ENCODE measurements around the gene URI1. TPM values are rescaled to one million over a fixed set of nuclear protein-coding genes. Genes with fewer than 3 reads are reported as not detected.

URI1 gene
- total RNA-seq, 1 donor from 2014 or later = 64.3 TPM

DNA sequence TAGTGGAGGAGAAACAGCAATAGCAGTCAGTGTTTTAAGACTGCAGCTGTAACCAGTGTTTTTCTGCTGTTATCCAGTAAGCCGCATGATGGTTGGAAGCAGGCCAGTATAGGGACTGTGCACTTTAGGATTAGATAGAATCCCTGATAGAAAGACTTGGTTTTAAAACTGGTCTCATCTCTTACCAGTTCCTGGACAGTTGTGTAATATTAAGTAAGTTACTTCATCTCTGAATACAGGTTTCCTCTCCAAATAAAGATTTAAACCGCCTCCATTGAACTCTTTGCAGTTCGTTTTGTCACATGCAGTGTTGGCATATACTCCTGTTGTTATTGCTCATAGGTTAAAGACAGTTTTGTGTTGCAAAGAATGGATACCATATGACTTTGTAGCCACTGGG, 25.6 kb downstream of the URI1 start:
- H3K27me3 Mint-ChIP-seq = no peaks in the 10 kb centered on the region
- H3K27ac Mint-ChIP-seq = no peak overlapping the region
- DNase-seq = no peak
- H3K9me3 Mint-ChIP-seq = no peaks in the 10 kb centered on the region
- peaks cover 3% of the 10 kb centered on the region for H3K36me3 Mint-ChIP-seq (ENCODE audit: low read depth)
- peaks cover 39% of the 10 kb centered on the region for H3K4me1 Mint-ChIP-seq
- H3K4me3 Mint-ChIP-seq = no peak overlapping the region
- intact Hi-C loops (cut with micrococcal nuclease) = no loop called here

DNA sequence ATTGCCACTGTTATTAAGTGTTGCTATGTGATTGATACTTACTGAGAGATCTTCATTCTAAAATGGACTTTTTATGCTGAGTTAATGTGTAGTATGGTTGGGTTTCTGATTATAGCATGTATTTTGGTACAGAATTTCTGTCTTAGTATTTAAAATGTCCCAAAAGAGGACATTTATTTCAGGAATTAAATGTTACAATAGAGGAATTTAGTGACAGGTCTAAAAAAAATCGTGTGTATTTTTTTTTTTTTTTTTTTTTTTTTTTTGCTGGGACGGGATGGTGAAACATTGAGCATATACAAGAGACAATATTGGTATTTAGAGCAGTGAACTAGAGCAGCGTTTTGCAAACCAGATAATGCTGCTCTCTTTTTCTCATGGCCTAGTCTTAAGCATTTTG, 27.9 kb downstream of the URI1 start:
- intact Hi-C loops (cut with micrococcal nuclease) = no loop called here
- peaks cover 28% of the 10 kb centered on the region for H3K4me1 Mint-ChIP-seq
- H3K4me3 Mint-ChIP-seq = no peak overlapping the region
- H3K27me3 Mint-ChIP-seq = no peaks in the 10 kb centered on the region
- peaks cover 5% of the 10 kb centered on the region for H3K36me3 Mint-ChIP-seq (ENCODE audit: low read depth)
- DNase-seq = no peak
- no peak overlapping the region for H3K27ac Mint-ChIP-seq
- H3K9me3 Mint-ChIP-seq = no peaks in the 10 kb centered on the region

DNA sequence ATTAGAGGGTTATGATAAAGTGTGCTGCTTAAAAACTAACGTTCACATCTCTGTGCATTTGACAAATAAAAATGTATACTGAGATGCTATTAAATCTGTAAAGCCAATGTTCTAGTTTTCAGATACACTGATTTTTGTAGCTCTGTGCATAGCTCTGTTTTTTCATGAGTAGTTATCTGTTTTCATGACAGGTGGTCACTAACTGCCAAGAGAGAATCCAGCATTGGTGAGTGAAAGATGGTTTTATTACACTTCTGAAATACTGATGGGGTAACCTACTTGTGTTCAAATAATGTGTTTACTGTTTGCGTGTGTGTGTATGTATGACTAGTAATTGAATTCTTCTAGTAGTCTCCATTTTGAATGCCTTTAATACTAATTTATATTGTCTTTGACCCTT, 29.0 kb downstream of the URI1 start:
- Mint-ChIP-seq H3K4me3 (no peak overlapping the region), H3K36me3 (ENCODE audit: low read depth) (peaks cover 5% of the 10 kb centered on the region), H3K27me3 (no peaks in the 10 kb centered on the region), H3K4me1 (peaks cover 26% of the 10 kb centered on the region), H3K9me3 (no peaks in the 10 kb centered on the region), H3K27ac (no peak overlapping the region)
- no peak for DNase-seq
- intact Hi-C loops (cut with micrococcal nuclease) = no loop called here

DNA sequence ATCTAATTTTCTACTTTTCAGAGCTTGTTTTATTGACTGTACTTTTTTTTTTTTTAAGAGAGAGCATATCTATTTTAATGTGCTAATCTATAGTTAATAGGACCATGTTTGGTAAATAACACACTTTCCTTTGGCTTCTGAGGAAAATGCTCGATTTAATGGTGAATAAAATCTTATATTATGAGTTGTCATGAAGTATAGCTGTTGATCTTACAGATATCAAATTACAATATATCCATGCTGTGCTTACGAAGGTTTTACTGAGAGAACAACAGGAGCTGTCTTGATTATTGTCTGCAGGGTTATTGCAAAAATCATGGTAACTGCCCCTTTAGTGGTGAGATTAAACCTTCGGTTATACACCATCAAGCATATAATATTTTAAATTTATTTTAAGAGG, 29.6 kb downstream of the URI1 start:
- Mint-ChIP-seq H3K4me1 (peaks cover 26% of the 10 kb centered on the region), H3K4me3 (no peak overlapping the region), H3K9me3 (no peaks in the 10 kb centered on the region), H3K36me3 (ENCODE audit: low read depth) (peaks cover 8% of the 10 kb centered on the region), H3K27me3 (no peaks in the 10 kb centered on the region), H3K27ac (no peak overlapping the region)
- intact Hi-C loops (cut with micrococcal nuclease) = no loop called here
- no peak for DNase-seq

DNA sequence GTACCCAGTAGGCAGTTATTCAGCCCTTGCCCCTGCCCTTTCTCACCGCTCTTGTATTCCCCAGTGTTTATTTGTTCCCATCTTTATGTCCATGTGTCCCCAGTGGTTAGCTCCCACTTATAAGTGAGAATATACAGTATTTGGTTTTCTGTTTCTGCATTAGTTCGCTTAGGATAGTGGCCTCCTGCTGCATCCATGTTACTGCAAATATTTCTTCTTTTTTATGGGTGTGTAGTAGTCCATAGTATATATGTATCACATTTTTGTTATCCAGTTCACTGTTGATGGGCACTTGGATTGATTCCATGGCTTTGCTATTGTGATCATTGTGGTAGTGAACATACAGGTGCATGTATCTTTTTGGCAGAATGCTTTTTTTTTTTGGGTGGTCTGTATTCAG, 32.7 kb downstream of the URI1 start:
- Mint-ChIP-seq H3K36me3 (ENCODE audit: low read depth) (peaks cover 5% of the 10 kb centered on the region), H3K4me3 (no peak overlapping the region), H3K27me3 (no peaks in the 10 kb centered on the region), H3K4me1 (peaks cover 18% of the 10 kb centered on the region), H3K9me3 (no peaks in the 10 kb centered on the region), H3K27ac (no peak overlapping the region)
- DNase-seq = no peak
- intact Hi-C loops (cut with micrococcal nuclease) = no loop called here

DNA sequence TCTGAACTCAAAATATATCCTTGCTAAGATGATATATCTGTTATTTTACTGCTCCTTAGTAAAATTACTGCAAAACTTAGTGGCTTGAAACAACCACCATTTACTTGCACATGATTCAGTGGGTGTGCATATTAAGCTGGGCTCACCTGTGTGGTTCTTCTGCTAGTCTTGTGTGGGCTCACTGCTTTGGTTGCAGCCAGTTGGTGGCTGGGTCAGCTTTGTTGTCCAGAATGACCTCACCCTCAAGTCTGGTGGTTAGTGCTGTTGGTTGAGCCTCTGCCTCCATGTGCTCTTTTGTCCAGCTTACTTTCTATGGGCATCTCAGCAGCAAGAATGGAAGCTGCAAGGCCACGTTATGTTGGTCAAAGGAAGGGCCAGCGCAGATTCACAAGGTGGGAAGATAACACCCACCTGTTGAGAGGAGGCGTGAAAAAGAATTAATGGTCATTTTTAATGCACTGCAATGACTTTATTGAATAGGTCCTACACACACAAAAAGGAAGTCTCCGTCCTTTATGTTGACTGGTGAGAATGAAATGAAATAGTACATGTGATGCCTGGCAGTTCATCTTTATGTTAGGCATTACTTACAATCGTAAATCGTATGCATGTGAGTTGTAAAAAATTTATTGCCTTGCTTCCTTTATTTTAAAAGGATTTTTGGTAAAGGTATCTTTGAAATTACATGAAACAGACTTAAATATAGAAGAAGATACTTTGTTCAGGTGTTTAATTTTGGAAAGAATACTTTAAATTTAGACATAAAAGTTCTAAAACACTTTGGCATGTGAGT, 34.3 kb downstream of the URI1 start:
- intact Hi-C loops (cut with micrococcal nuclease) = no loop called here
- H3K4me1 Mint-ChIP-seq = peaks cover 20% of the 10 kb centered on the region
- no peak overlapping the region for H3K27ac Mint-ChIP-seq
- DNase-seq = no peak
- H3K9me3 Mint-ChIP-seq = no peaks in the 10 kb centered on the region
- no peaks in the 10 kb centered on the region for H3K27me3 Mint-ChIP-seq
- peaks cover 10% of the 10 kb centered on the region for H3K36me3 Mint-ChIP-seq (ENCODE audit: low read depth)
- H3K4me3 Mint-ChIP-seq = no peak overlapping the region

DNA sequence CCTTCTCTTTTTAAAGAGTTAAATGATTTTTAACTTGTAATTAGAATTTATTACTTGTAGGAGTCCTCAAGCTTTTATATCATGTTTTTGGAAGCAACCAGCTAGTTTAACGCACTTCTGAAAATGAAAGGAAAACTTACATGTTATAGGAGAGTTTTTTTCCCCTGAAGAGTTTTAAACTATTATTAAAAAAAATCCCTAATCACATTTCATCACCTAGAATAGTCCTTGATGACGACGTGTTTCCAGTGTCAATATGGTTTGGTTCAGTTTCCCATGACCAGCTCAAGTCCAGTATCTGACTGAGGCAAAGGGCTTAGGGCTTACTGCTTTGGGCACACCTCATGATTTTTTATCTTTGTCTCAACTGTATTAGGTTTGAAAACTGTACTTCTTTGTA, 36.0 kb downstream of the URI1 start:
- Mint-ChIP-seq H3K27ac (no peak overlapping the region), H3K27me3 (no peaks in the 10 kb centered on the region), H3K9me3 (no peaks in the 10 kb centered on the region), H3K36me3 (ENCODE audit: low read depth) (peaks cover 11% of the 10 kb centered on the region), H3K4me3 (peak overlapping the region; percentile 21), H3K4me1 (peaks cover 18% of the 10 kb centered on the region)
- intact Hi-C loops (cut with micrococcal nuclease) = no loop called here
- DNase-seq = no peak

DNA sequence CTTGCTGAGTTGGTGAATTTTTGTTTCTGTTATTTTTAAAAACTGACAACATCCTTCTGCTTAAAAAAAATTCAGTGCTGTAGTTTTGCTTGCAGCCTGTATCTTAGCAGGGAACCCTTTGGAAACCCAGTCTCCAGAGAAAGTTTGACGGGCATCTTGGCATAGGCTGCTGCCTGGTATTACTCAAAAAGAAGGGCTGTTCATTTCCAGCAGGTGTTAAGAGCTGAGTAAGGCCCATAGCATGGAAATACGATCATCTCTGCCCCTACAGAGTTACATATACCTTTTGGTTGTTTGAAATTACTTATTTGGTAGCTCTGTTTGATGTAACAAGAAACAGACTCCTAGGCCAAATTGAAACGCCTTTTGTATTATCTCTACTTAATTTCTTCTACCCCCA, 41.5 kb downstream of the URI1 start:
- no peak for DNase-seq
- intact Hi-C loops (cut with micrococcal nuclease) = no loop called here
- Mint-ChIP-seq H3K9me3 (no peaks in the 10 kb centered on the region), H3K27ac (no peak overlapping the region), H3K4me1 (peaks cover 9% of the 10 kb centered on the region), H3K36me3 (ENCODE audit: low read depth) (peaks cover 29% of the 10 kb centered on the region), H3K4me3 (no peak overlapping the region), H3K27me3 (no peaks in the 10 kb centered on the region)

DNA sequence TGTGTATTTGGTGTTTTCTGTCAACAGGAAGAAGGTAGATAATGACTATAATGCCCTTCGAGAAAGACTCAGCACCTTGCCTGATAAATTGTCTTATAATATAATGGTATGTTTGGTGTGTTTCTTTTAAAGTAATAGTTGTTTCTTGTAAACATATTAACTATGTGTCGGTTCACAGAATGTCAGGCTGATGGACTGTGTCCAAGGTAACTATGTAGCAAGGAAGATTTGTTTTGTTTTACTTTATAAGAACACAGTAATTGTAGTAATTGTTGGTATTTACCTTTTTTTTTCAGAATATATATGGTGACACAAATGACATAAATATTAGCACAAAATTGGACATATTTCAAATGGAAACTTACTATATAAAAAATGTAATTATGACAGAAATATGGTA, 43.2 kb downstream of the URI1 start:
- Mint-ChIP-seq H3K4me3 (no peak overlapping the region), H3K27ac (no peak overlapping the region), H3K9me3 (no peaks in the 10 kb centered on the region), H3K36me3 (ENCODE audit: low read depth) (peaks cover 38% of the 10 kb centered on the region), H3K27me3 (no peaks in the 10 kb centered on the region), H3K4me1 (peaks cover 9% of the 10 kb centered on the region)
- DNase-seq = no peak
- intact Hi-C loops (cut with micrococcal nuclease) = no loop called here

DNA sequence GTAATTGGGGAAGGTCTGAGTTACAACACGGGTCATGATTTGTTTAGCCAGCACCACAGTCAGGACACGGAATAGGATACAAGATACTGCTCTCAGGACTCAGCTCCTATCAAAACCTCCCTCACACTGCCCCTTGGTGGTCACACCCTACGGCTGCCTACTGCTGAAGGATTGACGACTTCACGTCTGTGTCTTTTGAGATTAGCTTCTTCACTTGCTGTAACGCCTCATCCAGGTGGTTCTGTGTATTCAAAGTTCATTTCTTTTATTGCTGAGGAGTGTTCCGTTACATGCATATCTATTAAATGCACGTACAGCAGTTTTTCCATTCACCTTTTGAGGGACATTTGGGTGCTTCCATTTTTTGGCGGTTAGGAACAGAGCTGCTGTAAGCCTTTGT, 46.3 kb downstream of the URI1 start:
- intact Hi-C loops (cut with micrococcal nuclease) = no loop called here
- H3K4me3 Mint-ChIP-seq = no peak overlapping the region
- no peaks in the 10 kb centered on the region for H3K27me3 Mint-ChIP-seq
- peaks cover 5% of the 10 kb centered on the region for H3K4me1 Mint-ChIP-seq
- DNase-seq = no peak
- H3K27ac Mint-ChIP-seq = no peak overlapping the region
- peaks cover 57% of the 10 kb centered on the region for H3K36me3 Mint-ChIP-seq (ENCODE audit: low read depth)
- peaks cover 9% of the 10 kb centered on the region for H3K9me3 Mint-ChIP-seq

DNA sequence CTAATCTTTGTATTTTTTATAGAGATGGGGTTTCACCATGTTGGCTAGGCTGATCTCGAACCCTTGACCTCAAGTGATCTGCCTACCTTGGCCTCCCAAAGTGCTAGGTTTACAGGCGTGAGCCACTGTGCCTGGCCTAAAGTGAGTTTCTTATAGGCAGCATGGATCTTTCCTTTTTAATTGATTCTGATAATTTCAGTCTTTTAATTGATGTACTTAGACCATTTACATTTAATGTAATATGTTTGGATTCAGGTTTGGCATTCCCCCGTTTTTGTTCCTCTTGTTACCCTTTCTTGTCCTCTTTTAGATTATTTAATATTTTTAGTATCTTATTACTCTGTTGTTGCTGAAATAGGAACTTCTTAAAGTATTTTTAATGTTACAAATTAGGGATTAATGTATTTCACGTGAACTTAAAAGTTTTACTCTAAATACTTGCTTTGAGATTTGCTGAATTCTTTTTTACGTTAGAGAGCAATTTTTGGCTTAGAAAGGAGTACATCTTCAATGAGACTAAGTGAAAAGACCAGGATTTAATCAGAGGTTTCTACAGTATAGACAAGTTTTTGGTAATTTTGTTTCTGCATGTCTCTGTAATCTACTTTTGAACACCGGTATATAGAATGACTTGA, 50.3 kb downstream of the URI1 start:
- H3K27me3 Mint-ChIP-seq = no peaks in the 10 kb centered on the region
- H3K9me3 Mint-ChIP-seq = peaks cover 14% of the 10 kb centered on the region
- peaks cover 6% of the 10 kb centered on the region for H3K4me1 Mint-ChIP-seq
- no peak overlapping the region for H3K4me3 Mint-ChIP-seq
- peaks cover 74% of the 10 kb centered on the region for H3K36me3 Mint-ChIP-seq (ENCODE audit: low read depth)
- no peak for DNase-seq
- H3K27ac Mint-ChIP-seq = no peak overlapping the region
- intact Hi-C loops (cut with micrococcal nuclease) = no loop called here

DNA sequence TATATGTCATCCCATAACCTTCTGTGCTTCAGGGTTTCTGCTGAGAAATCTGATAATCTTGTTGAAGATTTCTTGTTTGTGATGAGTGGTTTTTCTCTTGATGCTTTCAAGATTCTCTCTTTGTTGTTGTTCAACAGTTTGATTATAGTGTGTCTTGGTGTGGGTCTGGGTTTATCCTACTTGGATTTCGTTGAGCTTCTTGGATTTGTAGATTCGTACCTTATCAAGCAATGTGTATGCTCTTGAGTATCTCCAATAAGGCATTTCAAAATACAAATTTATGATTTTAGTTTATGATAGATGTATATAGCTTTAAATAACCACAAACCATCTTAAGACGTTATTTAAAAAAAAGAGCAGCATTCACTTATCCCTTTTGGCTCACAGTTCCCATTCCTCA, 57.5 kb downstream of the URI1 start:
- H3K4me1 Mint-ChIP-seq = peaks cover 28% of the 10 kb centered on the region

DNA sequence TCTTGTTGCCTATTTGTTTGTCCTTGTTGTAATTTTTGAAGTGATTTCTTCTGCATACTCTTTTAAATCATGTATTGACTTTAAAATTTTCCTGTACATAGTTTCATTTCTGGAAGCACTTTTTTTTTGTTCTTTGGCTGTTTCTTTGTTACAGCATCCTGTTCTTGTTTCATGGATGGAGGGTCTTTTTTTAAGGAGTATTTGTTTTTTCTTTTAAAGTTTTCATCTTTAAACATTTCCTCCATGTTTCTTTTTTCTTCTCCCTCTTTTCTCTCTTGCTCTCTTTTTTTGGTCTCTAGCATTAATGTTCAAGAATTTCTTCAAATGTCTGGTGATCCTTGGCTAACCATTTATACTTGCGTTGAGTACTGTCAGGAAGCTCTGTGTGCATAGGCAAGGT, 58.8 kb downstream of the URI1 start:
- Mint-ChIP-seq H3K36me3 (ENCODE audit: low read depth) (peaks cover 69% of the 10 kb centered on the region), H3K9me3 (peaks cover 10% of the 10 kb centered on the region), H3K27me3 (no peaks in the 10 kb centered on the region), H3K4me3 (no peak overlapping the region), H3K27ac (no peak overlapping the region), H3K4me1 (peaks cover 40% of the 10 kb centered on the region)
- no peak for DNase-seq
- intact Hi-C loops (cut with micrococcal nuclease) = no loop called here

More for the DNA sequence above, 57.5 kb downstream of the URI1 start:
- H3K9me3 Mint-ChIP-seq = peaks cover 15% of the 10 kb centered on the region
- no peaks in the 10 kb centered on the region for H3K27me3 Mint-ChIP-seq
- H3K36me3 Mint-ChIP-seq (ENCODE audit: low read depth) = peaks cover 69% of the 10 kb centered on the region
- intact Hi-C loops (cut with micrococcal nuclease) = no loop called here
- no peak overlapping the region for H3K27ac Mint-ChIP-seq
- no peak overlapping the region for H3K4me3 Mint-ChIP-seq
- DNase-seq = no peak

DNA sequence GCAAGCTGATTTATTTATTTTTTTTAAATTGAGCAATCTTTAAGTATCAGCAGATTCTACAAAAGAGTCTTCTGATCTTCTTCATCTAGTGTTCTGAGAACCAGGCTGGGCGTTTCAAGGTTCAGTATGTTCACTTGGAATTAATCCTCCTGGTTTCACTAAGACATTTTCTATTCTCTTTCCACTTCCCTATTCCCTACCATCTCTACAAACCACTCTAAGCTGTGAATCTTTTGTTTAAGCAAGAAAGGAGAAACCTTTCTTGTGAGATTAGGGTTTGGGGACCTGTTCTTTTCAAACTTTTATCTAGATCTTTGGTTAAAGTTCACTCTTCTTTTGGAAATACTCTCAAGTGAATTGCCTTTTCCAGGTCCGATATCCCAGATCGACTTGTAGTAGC, 59.3 kb downstream of the URI1 start:
- Mint-ChIP-seq H3K27ac (no peak overlapping the region), H3K36me3 (ENCODE audit: low read depth) (peaks cover 71% of the 10 kb centered on the region), H3K9me3 (peaks cover 10% of the 10 kb centered on the region), H3K27me3 (no peaks in the 10 kb centered on the region), H3K4me3 (no peak overlapping the region), H3K4me1 (peaks cover 44% of the 10 kb centered on the region)
- no peak for DNase-seq
- intact Hi-C loops (cut with micrococcal nuclease) = no loop called here

DNA sequence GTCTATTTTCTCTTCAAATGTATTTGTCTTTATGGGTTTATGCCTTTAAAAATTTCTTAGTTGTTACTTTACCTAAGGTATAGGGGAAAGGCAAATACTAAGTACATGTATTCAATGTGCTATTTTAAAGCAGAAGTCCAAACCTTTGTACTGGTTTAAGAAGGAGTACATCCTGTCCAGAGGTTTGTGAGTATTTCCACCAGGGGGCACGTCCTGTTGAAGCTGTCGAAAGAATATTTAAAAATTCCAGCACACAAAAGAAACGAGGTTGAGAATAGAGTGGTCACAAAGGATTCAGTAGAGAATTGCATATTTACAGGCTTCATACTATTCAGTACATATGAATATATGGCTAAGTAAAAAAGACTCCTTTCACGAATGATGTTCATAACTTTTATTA, 59.8 kb downstream of the URI1 start:
- DNase-seq = no peak
- H3K4me3 Mint-ChIP-seq = no peak overlapping the region
- peaks cover 67% of the 10 kb centered on the region for H3K36me3 Mint-ChIP-seq (ENCODE audit: low read depth)
- H3K9me3 Mint-ChIP-seq = peaks cover 10% of the 10 kb centered on the region
- H3K27ac Mint-ChIP-seq = no peak overlapping the region
- intact Hi-C loops (cut with micrococcal nuclease) = no loop called here
- peaks cover 46% of the 10 kb centered on the region for H3K4me1 Mint-ChIP-seq
- no peaks in the 10 kb centered on the region for H3K27me3 Mint-ChIP-seq

Data from activated CD4-positive, alpha-beta T cell treated with anti-CD3 and anti-CD28 coated beads, Interleukin-2, amount 10 ng/mL, durations not matched to agents 24 days and 14 days (primary cell).